Head of caudate nucleus (tissue), 42 donors: ENCODE measurements around the gene CHST3.

Experiments used
- DNase-seq, 42 donors: peaks; one replicate each; pipeline versions ENCODE4 v3.0.0 to v3.0.0-alpha.2; 2020 to 2021; ENCODE audit warnings: mixed read lengths in 7 of 42
- intact Hi-C: fragments of 100-400 bp; cut with DNase I; formaldehyde crosslinking; loops from one replicate; pipeline ENCODE4 v1.15.0; 2022

CHST3 gene

DNA sequence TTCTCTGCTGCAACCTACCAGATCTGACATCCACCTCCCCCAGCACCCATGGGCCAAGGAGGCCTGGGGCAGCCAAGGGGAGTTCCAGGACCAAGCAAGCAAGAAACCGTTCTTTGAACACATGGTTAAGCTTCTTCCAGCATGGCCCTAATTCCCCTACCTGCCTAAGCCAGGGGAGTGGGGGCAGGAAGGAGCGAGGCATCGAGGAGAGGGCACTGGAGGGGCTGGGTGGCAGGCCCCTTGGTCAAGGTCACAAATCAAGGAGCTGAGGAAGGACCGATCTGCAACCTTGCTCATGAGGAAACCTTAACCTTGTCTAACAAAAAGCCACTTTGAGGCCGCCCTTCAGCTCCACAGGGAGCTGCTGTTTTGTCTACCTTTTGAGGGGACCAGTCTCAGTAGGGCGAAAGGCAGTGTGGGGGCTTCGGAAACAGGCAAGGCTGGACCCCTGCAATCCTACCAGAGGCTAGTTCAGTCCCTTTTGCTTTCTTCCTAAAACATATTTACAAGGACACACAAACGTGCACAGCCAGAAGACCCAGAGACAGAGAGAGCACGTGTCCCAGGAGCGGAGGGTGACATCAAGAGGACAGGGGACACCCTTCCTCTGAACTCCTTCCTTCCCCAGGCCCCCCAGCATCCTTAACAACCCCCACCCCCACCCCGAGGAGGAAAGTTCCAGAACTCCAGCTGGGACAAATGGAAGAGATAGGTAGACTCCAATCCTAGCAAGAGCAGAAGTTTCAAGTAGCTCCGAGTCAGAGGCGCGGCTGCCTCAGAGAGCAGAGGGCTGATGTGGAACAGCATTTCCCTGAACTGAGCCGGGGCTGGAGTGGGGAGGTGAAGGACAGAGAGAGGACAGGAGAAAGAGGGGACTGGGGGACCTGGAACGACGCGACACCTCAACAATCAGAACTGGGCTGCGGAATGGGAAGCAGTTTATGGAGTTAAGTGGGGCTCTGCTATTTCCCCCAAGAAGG lies 95.9 kb downstream of the CHST3 start:
- intact Hi-C loops: loop anchor here (10.0 kb wide), 2 partner anchors 155 to 275 kb away; partner anchors contain the start of genes ANAPC16 and ASCC1
- DNase-seq: no peak

DNA sequence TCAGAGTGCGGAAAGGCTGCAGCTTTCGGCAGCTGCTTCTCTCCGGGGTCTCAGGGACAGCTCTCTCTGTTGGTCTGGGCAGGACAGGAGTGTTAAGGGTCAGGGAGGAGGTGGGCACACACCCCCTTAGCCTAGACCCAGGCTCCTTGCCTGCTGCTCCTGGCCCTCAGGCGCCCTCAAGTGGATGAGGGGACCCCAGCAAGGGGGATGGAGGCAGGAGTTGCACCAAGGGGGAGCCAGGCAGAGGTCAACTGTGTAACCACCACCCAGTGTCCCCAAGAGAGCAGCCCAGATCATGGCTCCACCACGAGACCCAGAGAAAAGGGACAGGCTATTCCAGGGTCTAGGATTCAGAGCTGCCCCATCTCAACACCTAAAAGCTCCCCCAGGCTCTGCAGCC lies 97.3 kb downstream of the CHST3 start:
- intact Hi-C loops: no loop called here
- DNase-seq: no peak

DNA sequence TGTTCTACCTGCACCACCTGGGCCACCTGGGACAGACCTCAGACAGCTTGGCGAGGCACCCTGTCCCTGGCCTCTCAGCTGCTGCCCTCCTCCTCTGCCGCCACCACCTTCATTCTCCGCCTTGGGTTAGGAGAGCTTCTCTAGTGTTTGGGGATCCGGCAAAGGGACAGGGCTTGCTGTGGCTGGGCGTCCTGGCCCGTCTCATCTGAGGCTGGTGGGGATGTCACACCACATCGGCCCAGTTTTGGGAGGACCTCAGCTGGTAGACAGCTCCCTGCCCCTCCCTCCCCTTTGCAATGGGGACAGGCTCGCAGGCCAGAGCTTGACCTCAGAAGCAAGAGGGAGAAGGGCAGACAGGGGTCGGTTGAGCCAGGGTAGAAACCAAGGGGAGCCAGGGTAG lies 97.7 kb downstream of the CHST3 start:
- DNase-seq: no peak
- intact Hi-C loops: no loop called here

DNA sequence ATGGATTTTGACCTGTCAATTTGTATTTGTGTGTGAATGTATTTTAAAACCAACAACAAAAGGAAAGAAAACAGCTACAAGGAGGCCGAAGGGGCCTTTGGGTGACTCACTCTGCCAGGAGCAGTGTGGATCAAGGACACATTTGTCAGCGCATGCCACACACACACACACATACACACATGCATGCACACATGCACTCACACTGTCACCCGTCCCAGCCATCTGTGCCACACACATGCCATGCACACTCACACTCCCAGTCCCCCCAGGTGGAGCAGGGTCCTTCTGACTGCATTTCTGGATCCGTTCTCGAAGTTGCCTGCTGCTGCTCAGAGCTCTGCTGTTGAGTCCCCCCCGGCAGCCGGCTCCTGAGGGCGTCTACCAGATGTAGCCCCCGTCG lies 98.2 kb downstream of the CHST3 start:
- DNase-seq: no peak
- intact Hi-C loops: no loop called here
